HepG2 (cell line): ENCODE data around the gene ZNF385B.

Experiments used
- BHLHE40 ChIP-seq: IDR thresholded peaks from 2 replicates; pipeline ENCODE4 v1.6.1; 2011; ENCODE audit warnings: low read length, improper control_type of control experiment
- CTCF ChIP-seq: sonication (generic); formaldehyde crosslinking; IDR thresholded peaks from 2 replicates; pipeline ENCODE4 v1.5.0; 2020; ENCODE audit warnings: mild to moderate bottlenecking, missing genetic modification reagents, moderate library complexity
- ZNF33B ChIP-seq: sonication (generic); formaldehyde crosslinking; IDR thresholded peaks from 2 replicates; pipeline ENCODE4 v1.5.1; 2020; ENCODE audit warnings: mild to moderate bottlenecking, missing genetic modification reagents

- TF ChIP-seq ZNF33B (CRISPR knock-in tag): no peak
- TF ChIP-seq CTCF (CRISPR knock-in tag): no peak
- TF ChIP-seq BHLHE40: no peak
These were observed 239.3 kb downstream of the ZNF385B start for GRCh38 chr2:179622112-179622511.
